HS-27A (cell line): Measurements from ENCODE around the gene CYP3A7.
A peak's percentile ranks its signal among the peaks of the same experiment; 100 is the strongest.
"Not testable (repeated sequence)": the region's sequence is repeated elsewhere in the genome, so short reads cannot be mapped to it uniquely, and the experiment has no call there.

Source experiments
- DNase-seq: peaks from one replicate; pipeline ENCODE4 v3.0.0-alpha.2; 2012; ENCODE audit warnings: low read depth, missing footprints

The CYP3A7 gene

DNA sequence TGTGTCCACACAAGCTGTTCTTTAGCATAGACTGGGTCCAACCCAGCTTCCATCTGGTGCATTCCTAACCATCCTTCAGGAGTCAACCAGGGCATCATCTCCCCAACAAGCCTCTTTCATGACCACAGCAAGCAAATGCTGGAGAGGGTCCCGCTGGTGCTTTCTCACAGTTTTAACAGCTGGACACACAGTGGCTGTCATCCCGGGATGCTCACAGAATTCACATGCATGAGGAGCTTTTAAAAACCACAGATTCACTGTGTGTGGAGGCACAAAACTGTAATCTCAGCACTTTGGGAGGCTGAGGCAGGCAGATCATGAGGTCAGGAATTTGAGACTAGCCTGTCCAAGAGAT is 6.4 kb upstream of the CYP3A7 start:
- DNase-seq = no peak

DNA sequence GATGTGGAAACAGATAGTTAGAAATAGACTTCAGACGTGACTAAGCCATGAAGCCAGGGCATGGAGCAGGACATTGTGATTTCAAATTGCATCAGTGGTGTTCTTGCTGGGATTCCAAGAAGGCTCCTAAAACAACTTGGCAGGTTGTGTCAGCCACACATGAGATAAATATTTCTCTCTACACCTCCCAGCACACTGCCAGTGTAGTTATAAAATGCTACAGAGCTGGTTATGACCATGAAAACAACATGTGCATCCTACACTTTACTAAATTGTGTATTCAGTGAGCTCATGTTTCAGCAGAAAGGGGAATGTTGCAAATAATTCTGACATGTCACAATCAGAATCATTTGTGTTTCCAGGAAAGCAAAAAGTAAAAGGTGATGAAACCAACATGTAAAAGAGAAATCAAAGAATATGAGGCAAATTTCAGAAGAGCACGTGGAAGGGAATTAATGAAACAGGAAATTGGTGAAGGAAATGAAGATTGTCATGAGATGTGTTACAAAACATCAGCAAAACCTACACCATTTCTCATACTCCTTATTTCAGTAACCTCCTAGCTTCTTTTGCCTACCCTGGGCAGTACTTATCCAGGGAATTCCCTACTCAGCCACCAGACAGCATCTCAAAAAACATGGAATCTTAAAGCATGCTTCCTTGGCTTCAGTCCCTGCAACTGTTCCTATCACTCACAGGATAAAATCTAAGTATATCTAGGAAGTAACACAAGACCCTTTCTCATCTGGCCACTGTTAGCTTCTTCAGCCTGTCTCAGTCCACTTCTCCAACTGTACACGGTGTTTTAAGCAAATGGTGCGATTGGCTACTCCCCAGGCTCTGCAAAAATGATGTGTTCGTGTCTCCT is 5.8 kb upstream of the CYP3A7 start:
- no peak for DNase-seq

DNA sequence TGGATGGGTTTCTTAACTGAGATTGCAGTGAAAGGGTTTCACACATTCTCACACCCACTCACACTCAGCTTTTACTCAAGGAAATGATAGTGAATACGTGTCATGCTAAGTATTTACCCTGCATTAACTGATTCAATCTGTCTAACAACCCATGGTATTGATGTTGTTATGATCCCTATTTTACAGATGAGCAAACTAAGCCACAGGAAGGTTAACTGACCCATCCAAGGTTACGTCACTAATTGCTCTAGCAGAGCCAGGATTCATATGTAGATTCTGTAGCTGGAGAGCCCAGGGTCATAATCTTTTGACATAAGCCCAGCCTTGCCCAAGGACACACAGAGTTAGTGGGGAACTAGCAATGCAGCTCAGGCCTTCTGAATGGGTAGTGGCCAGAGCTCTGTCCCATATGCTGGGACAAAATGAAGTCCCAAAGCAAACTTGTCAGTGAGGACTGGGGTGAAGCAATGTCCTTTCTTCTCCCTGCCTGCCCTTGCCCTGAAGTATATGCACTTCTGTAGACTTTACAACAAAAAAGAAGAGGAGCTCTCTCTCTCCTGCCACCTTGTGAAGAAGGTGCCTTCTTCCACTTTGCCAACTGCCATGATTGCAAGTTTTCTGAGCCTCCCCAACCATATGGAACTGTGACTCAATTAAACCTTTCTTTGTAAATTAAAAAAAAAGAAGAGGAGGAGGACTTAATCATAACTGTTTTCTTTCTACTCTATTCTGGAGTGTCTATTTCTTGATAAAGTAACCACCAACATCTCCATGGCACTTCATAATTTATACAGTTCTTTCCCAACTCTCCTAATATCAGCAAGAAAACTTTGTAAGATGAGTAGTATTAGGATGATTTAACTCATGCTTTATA is 4.9 kb upstream of the CYP3A7 start:
- no peak for DNase-seq

DNA sequence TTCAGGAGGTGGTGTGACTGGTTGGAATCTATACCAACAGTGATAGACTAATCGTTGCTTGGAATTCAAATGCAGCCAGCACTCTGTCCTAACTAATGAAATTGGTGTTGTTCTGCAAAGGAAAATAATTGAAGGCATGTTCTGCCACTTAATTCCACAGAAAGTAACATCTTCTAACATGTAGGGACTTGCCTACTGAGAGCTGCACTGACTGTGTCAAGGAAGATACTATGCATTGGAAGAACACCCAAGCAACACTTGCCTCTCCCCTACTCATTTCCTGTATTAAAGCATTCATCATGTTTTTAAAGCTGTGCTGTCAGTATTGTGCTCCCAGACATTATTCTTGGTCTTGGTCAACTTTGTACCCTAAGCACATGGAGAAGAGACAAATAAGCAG is 2.7 kb upstream of the CYP3A7 start:
- DNase-seq = no peak

DNA sequence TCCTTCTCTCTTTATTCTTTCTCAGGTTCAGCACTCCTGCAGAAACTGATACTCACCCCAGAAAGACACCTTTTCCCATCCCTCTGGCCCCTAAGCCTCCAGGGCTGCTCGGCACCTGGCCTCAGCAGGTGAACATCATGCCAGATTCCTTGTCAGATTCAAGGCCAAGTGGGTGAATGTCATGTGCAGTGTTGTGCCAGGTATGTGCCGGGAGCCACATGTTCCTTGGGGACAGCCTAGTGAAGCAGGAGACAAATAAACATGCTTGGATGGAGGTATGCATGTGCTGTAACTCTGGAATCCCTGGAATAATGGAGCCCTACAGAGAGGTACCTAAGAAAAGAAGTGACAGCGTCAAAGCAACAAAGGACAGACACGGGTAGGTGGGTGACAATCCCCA is 1.7 kb upstream of the CYP3A7 start:
- not testable (repeated sequence) for DNase-seq

DNA sequence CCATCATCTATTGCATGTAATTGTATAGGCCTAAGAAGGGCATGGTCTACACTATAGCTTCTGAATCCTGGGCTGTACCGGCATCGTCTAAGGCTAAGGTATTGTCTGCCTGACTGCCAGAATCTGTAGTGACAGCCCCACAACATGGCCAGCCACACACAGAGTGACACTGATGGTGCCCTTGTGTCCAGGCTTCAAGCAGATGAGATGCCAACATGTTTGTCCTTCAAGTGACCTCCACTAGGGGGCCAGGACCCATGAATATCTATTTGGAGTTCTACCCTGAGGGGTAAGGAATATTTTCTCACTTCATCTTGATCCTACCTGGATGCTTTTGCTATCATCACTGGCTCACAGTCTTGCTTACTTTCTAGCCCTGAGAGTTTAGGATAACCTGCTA is 1.5 kb downstream of the CYP3A7 start:
- DNase-seq = no peak

DNA sequence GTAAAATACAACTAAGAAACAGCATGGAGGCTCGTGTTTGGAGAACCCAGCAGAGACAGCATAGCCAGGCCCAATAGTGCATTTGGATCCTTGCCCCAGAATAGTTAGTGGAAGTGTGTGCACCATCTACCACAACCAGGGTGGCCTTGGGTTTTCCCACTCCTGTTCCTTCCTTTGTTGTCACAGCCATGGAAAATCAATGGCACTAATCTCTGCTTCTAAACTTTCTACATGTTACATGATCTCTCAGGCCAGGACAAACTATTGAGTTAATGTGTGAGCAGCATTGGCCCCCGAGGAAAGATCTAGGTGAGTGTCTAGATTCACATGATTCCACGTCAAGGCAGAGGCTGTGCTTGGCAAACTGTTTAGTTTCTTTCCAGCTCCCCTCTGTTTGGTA is 2.0 kb downstream of the CYP3A7 start:
- no peak for DNase-seq

DNA sequence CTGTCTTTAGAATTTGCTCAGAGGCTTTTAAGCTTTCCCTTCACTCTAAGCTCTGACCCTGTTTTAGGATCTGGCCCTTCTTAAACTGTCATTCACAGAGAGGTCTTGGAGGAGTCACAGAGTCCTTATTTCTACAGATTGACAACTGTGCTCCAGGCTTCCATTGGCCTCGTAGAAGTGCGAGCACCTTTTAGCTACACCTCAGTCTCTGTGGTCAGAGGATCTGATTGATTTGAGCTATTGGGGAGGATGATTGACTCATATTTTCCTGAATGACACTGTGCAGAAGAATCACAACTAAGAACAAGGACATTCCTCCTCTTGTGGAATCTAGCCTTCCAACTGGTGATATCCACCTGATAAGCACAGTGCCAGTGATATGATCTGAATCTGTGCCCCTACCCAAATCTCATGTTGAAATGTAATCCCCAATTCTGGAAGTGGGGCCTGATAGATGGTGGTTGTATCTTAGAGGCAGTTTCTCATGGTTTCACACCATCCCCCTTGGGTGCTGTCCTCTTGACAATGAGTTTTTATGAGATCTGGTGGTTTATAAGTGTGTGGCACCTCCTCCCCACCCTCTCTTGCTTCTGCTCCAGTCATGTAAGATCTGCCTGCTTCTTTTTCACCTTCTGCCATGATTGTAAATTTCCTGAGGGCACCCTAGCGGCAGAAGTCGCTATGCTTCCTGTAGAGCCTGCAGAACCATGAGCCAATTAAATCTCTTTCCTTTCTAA is 3.2 kb downstream of the CYP3A7 start:
- no peak for DNase-seq

DNA sequence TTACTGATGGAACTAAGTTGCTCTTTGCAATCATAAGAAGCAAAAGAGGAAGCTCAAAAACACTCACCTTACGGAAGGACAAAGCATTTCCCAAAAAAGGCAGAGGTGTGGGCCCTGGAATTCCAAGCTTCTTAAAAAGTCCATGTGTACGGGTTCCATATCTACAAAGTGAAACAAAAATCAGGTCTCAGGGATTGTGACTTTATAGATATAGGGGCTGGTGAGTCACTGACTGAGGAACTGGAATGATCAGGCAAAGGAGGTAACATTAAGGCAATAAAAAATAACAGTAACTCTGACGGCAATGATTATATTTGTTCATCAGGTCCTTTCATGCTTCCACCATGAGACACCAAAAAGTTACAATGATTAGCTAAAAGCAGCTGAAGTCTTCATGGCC is 4.0 kb downstream of the CYP3A7 start:
- DNase-seq = no peak

DNA sequence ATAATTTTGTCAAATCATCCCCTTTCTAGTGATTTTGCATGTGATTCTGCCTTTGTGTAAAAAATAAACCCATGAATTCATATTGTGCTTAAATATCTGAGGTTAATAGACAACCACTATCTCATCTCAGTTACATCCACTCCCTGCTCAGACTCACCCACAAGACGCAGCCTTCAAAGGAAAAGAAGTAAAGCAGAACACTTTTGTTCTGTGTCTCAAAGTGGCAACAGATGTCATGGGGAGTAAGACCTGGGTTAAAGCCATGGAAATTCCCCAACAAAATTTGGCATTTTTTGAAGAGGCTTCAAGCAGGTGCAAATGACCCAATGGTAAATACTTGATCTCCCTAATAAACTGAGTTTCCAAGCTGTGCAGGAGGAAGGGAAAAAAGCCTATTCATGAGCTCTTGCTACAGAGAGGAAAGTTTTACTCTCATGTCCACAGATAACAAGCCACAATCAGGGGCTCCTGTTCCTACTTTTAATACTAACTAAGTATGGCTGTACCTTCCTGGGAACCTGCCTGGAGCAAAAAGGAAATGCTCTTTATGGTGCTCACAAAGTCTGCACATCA is 4.7 kb downstream of the CYP3A7 start:
- no peak for DNase-seq

DNA sequence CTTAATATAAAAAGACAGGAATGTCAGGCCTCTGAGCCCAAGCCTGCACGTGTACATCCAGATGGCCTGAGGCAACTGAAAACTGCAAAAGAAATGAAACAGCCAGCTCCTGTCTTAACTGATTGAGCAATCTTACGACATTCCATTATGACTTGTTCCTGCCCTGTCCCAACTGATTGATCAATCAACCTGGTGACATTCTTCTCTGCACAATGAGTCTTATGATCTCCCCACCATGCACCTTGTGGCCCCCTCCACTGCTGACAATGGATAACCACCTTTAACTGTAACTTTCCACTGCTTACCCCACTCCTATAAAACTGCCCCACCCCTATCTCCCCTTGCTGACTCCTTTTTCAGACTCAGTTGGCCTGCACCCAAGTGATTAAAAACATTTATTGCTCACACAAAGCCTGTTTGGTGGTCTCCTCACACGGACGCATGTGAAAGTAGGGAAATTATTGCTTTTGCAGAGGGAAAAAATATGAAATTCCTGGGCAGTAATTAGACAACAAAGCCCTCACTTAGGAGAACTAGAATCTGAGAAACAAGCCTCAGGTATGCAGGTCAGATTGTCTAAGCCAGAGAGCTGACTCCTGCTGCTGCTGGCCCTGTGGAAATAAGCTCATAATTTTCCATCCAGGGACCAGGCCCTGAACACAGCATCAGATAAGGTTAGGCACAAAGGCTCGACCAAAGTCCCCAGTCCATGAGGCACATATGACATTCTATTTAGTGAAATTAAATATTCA is 5.3 kb downstream of the CYP3A7 start:
- DNase-seq = no peak

DNA sequence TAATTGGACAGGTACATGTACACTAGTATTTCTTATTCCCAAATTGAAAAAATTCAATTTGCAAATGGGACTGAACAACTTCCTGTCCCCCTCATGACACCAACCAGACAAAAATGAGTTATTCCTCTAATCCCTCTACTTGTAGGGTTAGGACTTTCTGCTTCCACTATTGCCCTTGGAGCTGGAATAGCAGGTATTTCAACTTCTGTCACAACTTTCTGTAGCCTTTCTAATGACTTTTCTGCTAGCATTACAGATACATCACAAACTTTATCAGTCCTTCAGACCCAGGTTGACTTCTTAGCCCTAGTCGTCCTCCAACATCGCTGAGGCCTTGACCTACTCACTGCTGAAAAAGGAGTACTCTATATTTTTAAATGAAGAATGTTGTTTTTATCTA is 6.4 kb downstream of the CYP3A7 start:
- DNase-seq = no peak

DNA sequence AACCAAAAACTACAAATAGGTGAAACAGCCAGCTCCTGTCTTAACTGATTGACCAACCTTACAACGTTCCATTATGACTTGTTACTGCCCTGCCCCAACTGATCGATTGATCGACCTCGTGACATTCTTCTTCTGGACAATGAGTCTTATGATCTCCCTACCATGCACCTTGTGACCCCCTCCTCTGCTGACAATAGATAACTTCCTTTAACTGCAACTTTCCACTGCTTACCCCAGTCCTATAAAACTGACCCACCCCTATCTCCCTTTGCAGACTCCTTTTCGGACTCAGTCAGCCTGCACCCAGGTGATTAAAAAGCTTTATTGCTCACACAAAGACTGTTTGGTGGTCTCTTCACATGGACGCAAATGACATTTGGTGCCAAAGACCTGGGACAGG is 11.8 kb downstream of the CYP3A7 start:
- DNase-seq = not testable (repeated sequence)

DNA sequence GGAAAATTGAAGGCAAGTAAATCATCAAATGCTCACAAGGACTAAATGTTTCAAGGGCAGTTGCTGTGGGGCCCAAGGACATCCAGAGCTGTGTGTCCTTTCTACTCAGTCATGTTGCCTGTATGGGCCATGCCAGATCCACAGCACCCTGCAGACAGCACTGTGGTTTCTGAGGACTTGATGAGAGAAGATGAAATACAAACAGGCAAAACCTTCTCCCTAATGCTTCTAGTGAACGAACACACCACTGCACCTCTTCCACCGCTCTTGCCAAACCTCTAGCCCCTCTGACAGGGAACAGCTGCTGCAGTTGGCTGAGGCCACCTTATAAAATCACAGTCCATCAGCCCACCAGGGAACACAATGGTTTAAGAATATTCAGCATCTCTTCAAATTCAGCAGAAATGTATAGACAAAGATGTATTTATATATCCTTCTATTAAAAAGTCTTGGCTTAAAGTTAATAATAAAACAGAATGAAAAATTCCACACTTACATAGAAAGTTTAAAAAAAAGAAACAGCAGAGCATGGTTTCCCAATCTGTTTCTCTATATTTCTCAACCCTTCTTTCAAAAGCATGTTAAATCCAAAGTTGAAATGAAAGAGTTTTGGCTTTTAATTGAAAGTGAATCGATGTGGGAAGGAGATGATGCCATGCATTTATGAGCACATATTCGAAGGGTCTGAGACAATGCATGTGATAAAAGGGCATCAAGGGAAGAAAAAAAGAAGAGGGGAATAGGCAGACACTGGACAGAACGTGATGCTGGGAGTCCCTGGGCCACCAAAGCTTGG is 14.0 kb downstream of the CYP3A7 start:
- DNase-seq = no peak

DNA sequence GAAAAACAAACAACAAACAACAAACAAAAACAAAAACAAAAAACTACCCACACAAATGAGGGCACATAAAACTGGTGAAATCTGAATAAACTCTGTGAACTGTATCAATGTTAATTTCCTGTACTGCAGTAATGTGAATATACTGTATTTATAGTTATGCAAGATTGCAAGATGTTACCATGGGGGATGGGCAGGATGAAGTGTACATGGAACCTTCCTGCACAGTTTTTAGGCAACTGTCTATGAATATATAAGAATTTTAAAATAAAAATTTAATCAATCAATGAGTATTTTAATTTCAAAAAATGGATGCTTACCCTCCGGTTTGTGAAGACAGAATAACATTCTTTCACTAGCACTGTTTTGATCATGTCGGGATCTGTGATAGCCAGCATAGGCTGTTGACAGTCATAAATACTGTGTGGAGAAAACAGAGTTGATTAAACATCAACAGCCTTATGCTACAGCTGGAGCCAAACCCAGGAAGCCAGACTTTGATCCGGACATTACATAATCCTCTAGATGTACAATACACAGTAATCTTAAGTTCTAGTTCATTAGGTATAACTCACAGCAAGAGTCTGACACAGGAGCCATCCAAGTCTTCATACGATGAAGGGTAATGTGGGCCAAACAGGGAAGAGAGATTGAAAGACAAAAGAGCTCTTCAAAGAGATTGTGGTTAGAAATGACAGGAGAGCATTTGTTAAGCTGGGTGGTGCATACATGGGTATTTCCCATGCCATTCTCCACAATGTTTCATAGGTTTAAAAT is 14.8 kb downstream of the CYP3A7 start:
- DNase-seq = no peak

DNA sequence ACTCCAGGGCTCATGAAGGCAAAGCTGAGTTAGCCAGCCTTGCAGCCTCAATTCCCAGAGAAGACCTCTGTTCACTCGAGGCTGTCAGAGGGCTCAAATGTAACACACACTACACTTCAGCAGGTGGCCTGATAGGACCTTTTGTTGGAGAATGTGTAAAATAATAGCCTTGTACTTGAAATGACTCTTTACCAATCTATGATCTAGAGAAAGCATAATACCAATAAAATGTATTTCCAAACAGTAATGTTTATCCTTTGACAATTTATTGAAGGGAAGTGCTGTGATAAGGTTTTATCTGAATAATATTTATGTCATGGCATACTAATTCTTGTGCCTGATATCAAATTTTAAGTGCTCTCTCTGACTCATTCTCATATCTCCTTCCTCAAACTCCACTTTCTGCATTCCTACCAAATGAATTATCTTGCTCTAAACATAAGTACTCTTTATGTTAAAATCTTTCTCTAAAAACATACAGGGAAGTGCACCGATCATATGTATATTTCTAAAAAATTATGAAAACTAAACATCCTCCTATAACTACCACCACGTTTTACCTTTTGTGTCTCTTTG is 20.9 kb downstream of the CYP3A7 start:
- no peak for DNase-seq

DNA sequence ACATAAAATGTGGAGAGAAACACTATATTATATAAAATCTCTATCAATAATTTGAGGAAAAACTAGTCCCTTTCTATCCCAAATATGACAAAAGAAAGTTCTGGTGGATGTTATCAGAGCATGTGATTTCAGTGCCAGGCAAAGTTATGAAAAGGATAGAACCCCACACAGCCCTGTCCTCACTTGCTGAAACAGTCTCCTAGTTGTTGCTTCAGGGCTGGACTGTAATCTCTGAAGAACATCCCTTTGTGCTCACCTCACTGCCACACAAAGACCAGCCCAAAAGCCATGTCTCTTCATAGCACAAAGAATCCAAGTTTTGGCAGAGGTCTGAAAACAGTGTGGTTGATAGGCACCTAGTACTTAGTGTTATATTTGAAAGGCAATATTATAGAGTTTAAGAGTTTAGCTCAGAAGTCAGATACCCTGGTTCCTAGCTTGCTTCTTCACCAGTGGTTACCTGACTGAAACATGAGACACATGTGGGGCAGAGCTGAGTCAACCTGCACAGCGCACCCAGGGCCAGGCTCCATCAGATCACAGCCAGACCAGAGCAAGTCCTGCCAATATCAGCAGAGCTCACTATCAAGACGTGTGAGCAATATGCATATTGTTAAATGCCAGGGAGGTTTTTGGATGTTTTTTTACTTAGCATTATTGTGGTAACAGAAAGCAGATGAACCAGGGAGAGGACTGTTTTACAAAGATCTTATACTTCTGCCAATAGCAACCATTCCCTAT is 25.0 kb downstream of the CYP3A7 start:
- no peak for DNase-seq

DNA sequence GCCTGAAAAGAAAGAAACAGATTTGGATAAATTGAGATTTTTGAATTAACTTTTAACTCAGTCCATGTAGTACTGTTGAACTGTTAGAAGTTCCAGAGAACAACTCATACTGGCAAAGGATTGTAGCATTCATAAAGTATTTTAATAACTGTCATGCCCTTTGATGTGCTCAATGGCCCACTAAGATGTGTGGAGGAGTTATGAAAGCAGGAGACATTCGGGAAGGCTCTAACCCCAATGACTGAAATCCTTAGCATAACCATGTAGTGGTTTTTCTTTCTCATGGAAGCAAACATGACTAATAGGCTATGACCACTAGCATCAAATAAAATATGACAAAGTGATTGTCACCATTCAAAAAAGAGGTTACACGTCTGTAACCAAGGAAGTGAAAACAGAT is 25.7 kb downstream of the CYP3A7 start:
- DNase-seq = no peak

DNA sequence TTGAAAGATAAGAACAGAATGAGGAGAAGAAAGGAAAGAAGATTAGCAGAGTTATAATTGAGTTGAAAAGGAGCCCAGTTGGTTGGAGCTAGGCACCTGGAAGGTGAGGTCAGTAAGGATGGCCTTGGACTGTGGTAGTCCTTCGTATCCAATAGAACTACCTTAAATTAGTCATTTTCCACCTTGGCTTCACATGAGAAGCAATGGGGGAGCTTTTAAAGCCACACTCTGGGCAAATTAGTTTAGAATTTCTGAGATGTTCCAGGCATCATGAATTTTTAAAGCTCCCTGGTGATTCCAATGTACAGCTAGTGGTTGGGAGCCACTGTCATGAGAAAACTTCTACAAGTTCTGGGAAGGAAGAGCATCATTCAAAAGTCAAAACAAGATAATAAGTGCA is 27.9 kb downstream of the CYP3A7 start:
- peak; percentile 11 for DNase-seq
